Mesodermal cell (in vitro differentiated cells): ENCODE measurements around the gene THSD7A.

Experiments used
- H3K27ac ChIP-seq: 2 replicates; pipeline ENCODE4 v1.7.0; 2013; ENCODE audit warnings: mild to moderate bottlenecking, low read depth, low read length, moderate library complexity; ENCODE audit not compliant: severe bottlenecking
- H3K36me3 ChIP-seq: 2 replicates; pipeline ENCODE4 v1.7.1; 2013; ENCODE audit warnings: mild to moderate bottlenecking, low read length, moderate library complexity; ENCODE audit not compliant: control insufficient read depth, insufficient read depth
- H3K4me1 ChIP-seq: one replicate; pipeline ENCODE4 v1.7.1; 2013; ENCODE audit warnings: mild to moderate bottlenecking, low read length; ENCODE audit not compliant: insufficient read depth, control insufficient read depth, poor library complexity, severe bottlenecking
- H3K4me3 ChIP-seq: 2 replicates; pipeline ENCODE4 v1.7.0; 2013; ENCODE audit warnings: low read length, control low read depth, mild to moderate bottlenecking; ENCODE audit not compliant: insufficient read depth, poor library complexity, severe bottlenecking; ENCODE audit errors: extremely low read depth
- H3K9me3 ChIP-seq: 2 replicates; pipeline ENCODE4 v1.7.1; 2013; ENCODE audit warnings: mild to moderate bottlenecking, low read length, moderate library complexity; ENCODE audit not compliant: control insufficient read depth
- WGBS, 2 experiments: methylation state at CpG; one replicate each; pipeline ENCODE4 v1.1.5; 2013; ENCODE audit warnings: missing lambda C conversion rate in 2 of 2; ENCODE audit not compliant: insufficient coverage in 2 of 2; 5-methylcytosine and 5-hydroxymethylcytosine counted together

The THSD7A gene

DNA sequence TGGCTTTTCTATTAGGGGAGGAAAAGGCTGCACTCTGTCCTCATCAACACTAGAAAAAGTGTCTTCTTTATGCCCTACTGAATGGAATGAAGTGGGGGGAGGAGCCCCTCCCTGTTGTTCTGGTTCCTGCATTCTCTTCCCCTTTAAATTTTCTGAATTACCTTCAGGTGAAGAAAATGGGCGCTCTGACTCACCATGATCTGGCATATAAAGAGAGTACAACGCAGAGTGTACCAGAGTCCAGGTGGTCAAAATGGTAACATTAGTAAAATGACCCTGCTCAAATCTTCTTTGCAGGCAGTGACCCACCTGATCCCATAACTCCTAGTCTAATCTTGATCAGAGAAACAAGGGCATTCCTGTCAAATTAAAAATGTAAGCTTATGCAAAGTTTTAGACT lies 80.7 kb downstream of the THSD7A start:
- H3K4me1 ChIP-seq, result no peaks in the 10 kb centered on the region
- H3K36me3 ChIP-seq, result no peaks in the 10 kb centered on the region
- no peaks in the 10 kb centered on the region for H3K9me3 ChIP-seq
- 93% methylated on average over 2 of the region's 2 CpGs; no CpG with 5 or more reads in 1 of the 2 experiments for WGBS, 2 experiments
- peak overlapping the region; percentile 37 for H3K27ac ChIP-seq
- H3K4me3 ChIP-seq, result no peak overlapping the region

DNA sequence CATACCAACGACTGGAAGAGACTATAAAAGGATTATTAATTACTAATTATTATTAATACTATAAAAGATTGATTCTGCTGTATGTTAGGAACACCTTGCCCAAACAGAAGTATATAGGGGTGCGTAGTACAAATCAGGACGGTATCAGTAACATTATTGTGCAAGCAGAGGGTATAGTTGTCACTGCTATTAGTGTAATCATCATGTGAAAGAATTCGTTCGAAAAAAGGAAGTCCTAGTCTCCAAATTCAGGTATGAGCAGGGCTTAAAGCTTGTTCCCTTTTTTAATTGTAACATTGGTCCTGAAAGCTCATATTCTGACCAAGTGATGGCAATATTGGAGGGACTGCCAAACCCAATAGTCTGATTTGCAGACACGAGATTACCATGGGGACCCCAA lies 81.8 kb downstream of the THSD7A start:
- Histone ChIP-seq H3K4me1 (no peaks in the 10 kb centered on the region), H3K36me3 (no peaks in the 10 kb centered on the region), H3K9me3 (no peaks in the 10 kb centered on the region), H3K4me3 (no peak overlapping the region), H3K27ac (no peak overlapping the region)
- 91 to 98% methylated on average over 5 of the region's 6 CpGs for WGBS, 2 experiments

DNA sequence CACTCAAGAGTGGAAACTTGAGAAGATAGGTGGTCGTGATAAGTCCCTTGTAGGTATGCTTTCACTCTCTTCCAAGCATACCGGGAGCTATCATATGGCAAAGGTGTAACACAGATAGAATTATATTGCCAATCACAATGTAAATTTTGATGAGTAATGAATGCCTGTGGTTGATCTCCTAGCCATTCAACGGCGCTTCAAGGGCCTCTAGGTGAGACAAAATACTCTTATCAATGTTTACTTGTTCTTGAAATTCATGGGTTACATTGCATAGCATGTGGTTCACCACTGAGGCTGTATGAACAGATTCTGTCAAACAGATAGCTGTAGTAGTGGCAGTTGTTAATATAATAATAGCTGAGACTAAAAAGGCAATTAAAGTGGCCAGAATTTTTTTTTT lies 82.4 kb downstream of the THSD7A start:
- no peak overlapping the region for H3K27ac ChIP-seq
- no peaks in the 10 kb centered on the region for H3K4me1 ChIP-seq
- no peak overlapping the region for H3K4me3 ChIP-seq
- H3K9me3 ChIP-seq, result no peaks in the 10 kb centered on the region
- 83% methylated on average over 2 of the region's 4 CpGs; no CpG with 5 or more reads in 1 of the 2 experiments for WGBS, 2 experiments
- H3K36me3 ChIP-seq, result no peaks in the 10 kb centered on the region

- Histone ChIP-seq H3K4me3 (no peak overlapping the region), H3K9me3 (no peaks in the 10 kb centered on the region), H3K4me1 (no peaks in the 10 kb centered on the region), H3K36me3 (no peaks in the 10 kb centered on the region), H3K27ac (no peak overlapping the region)
- WGBS, 2 experiments, result 87 to 95% methylated on average over 3 to 4 of the region's 6 CpGs
Observed at GRCh38 chr7:11748884-11749283, 83.1 kb downstream of the THSD7A start.

DNA sequence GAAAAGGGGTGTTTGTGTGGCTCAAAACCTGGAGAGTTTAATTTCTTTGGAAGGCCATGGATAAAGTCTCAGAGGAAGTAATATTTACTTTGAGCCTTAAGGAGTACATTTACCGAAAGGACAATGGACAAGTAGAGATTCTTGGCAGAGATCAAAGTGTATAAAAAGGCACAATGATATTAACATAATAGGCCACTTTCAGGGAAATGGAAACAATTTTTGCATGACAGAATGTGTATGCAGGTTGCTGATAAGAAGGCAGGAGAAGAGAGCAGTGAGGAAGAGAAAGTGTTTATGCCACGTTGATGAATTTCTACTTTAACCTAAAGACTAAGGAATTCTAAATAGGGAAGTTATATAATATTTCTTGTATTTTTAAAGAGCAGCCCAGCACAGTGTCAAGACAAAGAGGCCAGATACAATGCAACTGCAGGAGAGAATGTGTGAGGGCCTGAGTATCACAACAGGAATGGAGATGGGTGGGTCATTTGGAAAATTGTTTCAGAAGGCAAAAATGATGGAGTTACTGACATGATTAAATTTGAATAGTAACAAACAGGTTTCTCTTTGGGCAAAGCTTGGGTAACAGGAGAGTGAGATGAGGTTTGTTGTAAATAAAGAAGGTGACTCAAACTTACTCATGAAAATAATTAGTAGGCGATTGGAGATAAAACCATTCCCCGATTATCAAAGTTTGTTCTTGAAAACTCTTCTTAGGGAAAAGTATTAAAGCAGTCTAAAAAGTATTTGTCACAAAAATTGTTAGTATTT lies 84.1 kb downstream of the THSD7A start:
- 100% methylated on average over 1 of the region's 4 CpGs; no CpG with 5 or more reads in 1 of the 2 experiments for WGBS, 2 experiments

GRCh38 chr7:11746591-11746990 lies 85.4 kb downstream of the THSD7A start:
- Histone ChIP-seq H3K27ac (no peak overlapping the region), H3K4me3 (no peak overlapping the region), H3K9me3 (no peaks in the 10 kb centered on the region), H3K4me1 (no peaks in the 10 kb centered on the region), H3K36me3 (no peaks in the 10 kb centered on the region)
- no CpG with 5 or more reads among the region's 1 CpG for WGBS, 2 experiments

More for the DNA sequence above, 84.1 kb downstream of the THSD7A start:
- Histone ChIP-seq H3K4me3 (no peak overlapping the region), H3K36me3 (no peaks in the 10 kb centered on the region), H3K9me3 (no peaks in the 10 kb centered on the region), H3K27ac (no peak overlapping the region), H3K4me1 (no peaks in the 10 kb centered on the region)

- Histone ChIP-seq H3K36me3 (no peaks in the 10 kb centered on the region), H3K4me3 (no peak overlapping the region), H3K9me3 (no peaks in the 10 kb centered on the region), H3K27ac (no peak overlapping the region), H3K4me1 (no peaks in the 10 kb centered on the region)
- WGBS, 2 experiments, result 86% methylated on average over 1 of the region's 1 CpG; no CpG with 5 or more reads in 1 of the 2 experiments
Observed at GRCh38 chr7:11743548-11743947, 88.5 kb downstream of the THSD7A start.

- H3K4me3 ChIP-seq, result no peak overlapping the region
- no peaks in the 10 kb centered on the region for H3K36me3 ChIP-seq
- no peaks in the 10 kb centered on the region for H3K9me3 ChIP-seq
- H3K27ac ChIP-seq, result no peak overlapping the region
- no peaks in the 10 kb centered on the region for H3K4me1 ChIP-seq
- WGBS, 2 experiments, result no CpG with 5 or more reads among the region's 3 CpGs
Observed at GRCh38 chr7:11743016-11743415, 89.0 kb downstream of the THSD7A start.

DNA sequence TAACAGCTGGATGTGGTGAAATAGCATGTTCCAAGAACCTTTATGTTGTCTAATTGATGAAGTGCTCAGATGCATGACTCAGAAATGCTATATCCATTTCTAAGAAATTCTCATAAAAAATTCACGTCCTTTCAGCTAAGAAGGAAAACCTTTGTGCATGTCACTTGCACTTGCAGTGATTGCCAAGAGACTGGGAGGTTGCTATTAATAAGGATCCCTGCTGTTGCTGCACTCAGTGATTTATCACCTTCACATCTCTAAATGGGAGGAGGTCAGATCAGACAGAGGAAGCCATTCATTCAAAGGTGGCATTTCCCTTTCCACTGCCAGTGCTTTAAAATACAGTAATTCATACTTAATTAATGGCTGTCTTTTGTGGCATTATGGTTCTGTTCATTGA lies 89.5 kb downstream of the THSD7A start:
- 80% methylated on average over 1 of the region's 1 CpG; no CpG with 5 or more reads in 1 of the 2 experiments for WGBS, 2 experiments
- no peaks in the 10 kb centered on the region for H3K4me1 ChIP-seq
- no peak overlapping the region for H3K4me3 ChIP-seq
- H3K9me3 ChIP-seq, result no peaks in the 10 kb centered on the region
- H3K27ac ChIP-seq, result no peak overlapping the region
- no peaks in the 10 kb centered on the region for H3K36me3 ChIP-seq

GRCh38 chr7:11737723-11738122 lies 94.3 kb downstream of the THSD7A start:
- H3K9me3 ChIP-seq, result no peaks in the 10 kb centered on the region
- H3K4me3 ChIP-seq, result no peak overlapping the region
- no peaks in the 10 kb centered on the region for H3K4me1 ChIP-seq
- H3K27ac ChIP-seq, result no peak overlapping the region
- H3K36me3 ChIP-seq, result no peaks in the 10 kb centered on the region

- no peak overlapping the region for H3K27ac ChIP-seq
- H3K4me1 ChIP-seq, result no peaks in the 10 kb centered on the region
- no peak overlapping the region for H3K4me3 ChIP-seq
- no peaks in the 10 kb centered on the region for H3K36me3 ChIP-seq
- H3K9me3 ChIP-seq, result no peaks in the 10 kb centered on the region
- 80% methylated on average over 2 of the region's 4 CpGs; no CpG with 5 or more reads in 1 of the 2 experiments for WGBS, 2 experiments
Observed at GRCh38 chr7:11732207-11732606, 99.8 kb downstream of the THSD7A start.
